Measurements from ENCODE around the gene ATP10D.
"Not testable (repeated sequence)": the region's sequence is repeated elsewhere in the genome, so short reads cannot be mapped to it uniquely, and the experiment has no call there.

The ATP10D gene

DNA sequence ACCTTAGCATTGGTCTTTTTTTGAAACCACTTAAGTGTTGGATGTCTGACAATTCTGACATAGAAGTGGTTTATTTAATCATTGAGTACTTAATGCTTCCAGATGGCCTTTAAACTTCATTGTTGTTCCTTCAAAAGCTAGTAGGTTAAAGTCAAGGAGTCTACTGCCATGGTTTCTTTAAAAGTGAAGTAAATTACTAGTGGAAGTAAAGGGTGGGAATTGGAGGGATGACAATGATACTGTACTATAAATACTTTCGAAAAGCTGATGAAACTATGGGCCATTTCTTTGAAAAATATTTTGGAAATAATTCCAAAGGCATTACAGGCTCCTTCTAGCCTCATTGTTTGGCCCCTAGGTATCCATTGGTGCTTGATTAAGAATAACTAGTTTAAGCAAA, 51.9 kb downstream of the ATP10D start:
- H3K36me3 ChIP-seq (ENCODE audit: insufficient read depth, insufficient read length, low read length) = no peaks in the 10 kb centered on the region
- peaks cover 2% of the 10 kb centered on the region for H3K4me1 ChIP-seq (ENCODE audit: insufficient read depth, insufficient read length)
- no peak overlapping the region for H3K4me3 ChIP-seq (ENCODE audit: insufficient read length, low read depth)
- TF ChIP-seq SUZ12 (IDR thresholded peaks at IDR 0.05; ENCODE audit: extremely low read depth, insufficient read depth, insufficient read length) = no peak
- TF ChIP-seq ZNF274 (IDR thresholded peaks at IDR 0.05; ENCODE audit: low read depth, low read length) = no peak
- no peak for TF ChIP-seq YY1 (IDR thresholded peaks at IDR 0.05; ENCODE audit: insufficient read depth, insufficient read length)
- no peaks in the 10 kb centered on the region for H3K9me3 ChIP-seq (ENCODE audit: insufficient read depth, low read length)
- DNase-seq (ENCODE audit: low read depth, low spot score) = no peak
- H3K27me3 ChIP-seq (ENCODE audit: insufficient read depth, insufficient read length) = no peaks in the 10 kb centered on the region
- H3K9ac ChIP-seq (ENCODE audit: insufficient read length, low read depth) = no peak overlapping the region

DNA sequence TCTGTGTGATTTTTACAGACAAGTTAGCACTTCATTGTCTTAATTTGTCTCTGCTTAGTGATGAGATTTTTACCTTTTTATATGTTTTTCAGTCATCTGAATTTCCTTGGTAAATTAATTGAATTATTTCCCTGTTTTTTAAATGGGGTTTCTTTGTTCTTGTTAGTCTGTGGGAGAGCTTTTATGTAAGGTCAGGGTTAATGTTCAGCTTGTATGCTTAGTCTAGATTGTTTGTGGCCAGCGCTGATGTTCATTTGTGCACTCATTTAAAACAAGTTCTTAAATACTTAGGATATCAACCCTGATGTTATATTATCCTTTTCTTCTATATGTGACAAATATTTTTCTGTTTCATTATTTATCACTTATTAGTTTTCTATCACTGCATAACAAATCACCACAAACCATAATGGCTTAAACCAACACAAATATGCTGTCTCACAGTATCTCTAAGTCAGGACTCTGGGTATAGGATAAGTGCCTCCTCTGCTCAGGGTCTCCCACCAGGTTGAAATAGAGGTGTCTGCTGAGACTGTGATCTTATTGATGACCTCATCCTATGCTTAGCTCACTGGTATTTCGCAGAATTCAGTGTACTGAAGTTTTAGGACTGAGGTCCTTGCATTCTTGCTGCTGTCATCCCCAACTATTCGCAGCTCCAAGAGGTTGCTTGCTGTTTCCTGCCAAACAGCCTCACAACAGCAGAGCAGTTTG, 53.2 kb downstream of the ATP10D start:
- Histone ChIP-seq H3K27me3 (ENCODE audit: insufficient read depth, insufficient read length) (no peaks in the 10 kb centered on the region), H3K9ac (ENCODE audit: insufficient read length, low read depth) (no peak overlapping the region), H3K36me3 (ENCODE audit: insufficient read depth, insufficient read length, low read length) (no peaks in the 10 kb centered on the region), H3K4me1 (ENCODE audit: insufficient read depth, insufficient read length) (peaks cover 2% of the 10 kb centered on the region), H3K9me3 (ENCODE audit: insufficient read depth, low read length) (no peaks in the 10 kb centered on the region), H3K4me3 (ENCODE audit: insufficient read length, low read depth) (no peak overlapping the region)
- no peak for DNase-seq (ENCODE audit: low read depth, low spot score)
- TF ChIP-seq YY1 (IDR thresholded peaks at IDR 0.05; ENCODE audit: insufficient read depth, insufficient read length) (no peak), SUZ12 (IDR thresholded peaks at IDR 0.05; ENCODE audit: extremely low read depth, insufficient read depth, insufficient read length) (no peak), ZNF274 (IDR thresholded peaks at IDR 0.05; ENCODE audit: low read depth, low read length) (no peak)

DNA sequence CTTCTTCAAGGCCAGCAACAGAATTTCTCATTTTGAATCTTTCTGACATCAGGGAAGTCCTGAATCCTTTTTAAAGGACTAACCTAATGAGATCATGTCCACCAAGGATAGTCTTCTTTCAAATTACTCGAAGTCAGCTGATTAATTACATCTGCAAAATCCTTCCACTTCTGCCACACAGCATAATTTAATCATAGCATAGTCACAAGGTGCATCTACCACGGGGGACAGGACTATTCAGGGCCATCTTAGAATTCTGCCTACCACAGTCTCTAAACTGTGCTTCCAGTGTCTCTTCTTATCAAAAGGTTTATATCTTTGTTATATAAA, 53.7 kb downstream of the ATP10D start:
- Histone ChIP-seq H3K36me3 (ENCODE audit: insufficient read depth, insufficient read length, low read length) (no peaks in the 10 kb centered on the region), H3K9ac (ENCODE audit: insufficient read length, low read depth) (no peak overlapping the region)
- DNase-seq (ENCODE audit: low read depth, low spot score) = no peak

DNA sequence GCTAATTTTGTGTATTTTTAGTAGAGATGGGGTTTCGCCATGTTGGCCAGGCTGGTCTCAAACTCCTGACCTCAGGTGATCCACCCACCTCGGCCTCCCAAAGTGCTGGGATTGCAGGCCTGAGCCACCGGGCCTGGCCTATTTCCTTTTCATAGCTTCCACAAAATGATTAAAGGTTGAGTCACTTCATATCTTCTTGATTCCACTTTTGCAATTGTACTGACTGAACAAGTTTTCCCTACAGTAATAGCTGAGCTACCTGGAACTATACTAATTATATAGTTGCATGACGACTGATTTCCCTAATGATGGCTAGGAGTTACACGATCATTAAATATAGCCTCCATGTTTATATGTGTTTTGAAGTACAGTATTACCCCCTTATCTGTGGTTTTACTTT, 57.6 kb downstream of the ATP10D start:
- H3K27me3 ChIP-seq (ENCODE audit: insufficient read depth, insufficient read length); H3K4me1 ChIP-seq (ENCODE audit: insufficient read depth, insufficient read length); H3K9me3 ChIP-seq (ENCODE audit: insufficient read depth, low read length); H3K9ac ChIP-seq (ENCODE audit: insufficient read length, low read depth); DNase-seq (ENCODE audit: low read depth, low spot score); H3K36me3 ChIP-seq (ENCODE audit: insufficient read depth, insufficient read length, low read length); H3K4me3 ChIP-seq (ENCODE audit: insufficient read length, low read depth): not testable (repeated sequence)

More for the DNA sequence above, 53.7 kb downstream of the ATP10D start:
- Histone ChIP-seq H3K27me3 (ENCODE audit: insufficient read depth, insufficient read length) (no peaks in the 10 kb centered on the region), H3K4me1 (ENCODE audit: insufficient read depth, insufficient read length) (peaks cover 2% of the 10 kb centered on the region), H3K9me3 (ENCODE audit: insufficient read depth, low read length) (no peaks in the 10 kb centered on the region), H3K4me3 (ENCODE audit: insufficient read length, low read depth) (no peak overlapping the region)
- TF ChIP-seq ZNF274 (IDR thresholded peaks at IDR 0.05; ENCODE audit: low read depth, low read length) = no peak
- no peak for TF ChIP-seq YY1 (IDR thresholded peaks at IDR 0.05; ENCODE audit: insufficient read depth, insufficient read length)
- no peak for TF ChIP-seq SUZ12 (IDR thresholded peaks at IDR 0.05; ENCODE audit: extremely low read depth, insufficient read depth, insufficient read length)

DNA sequence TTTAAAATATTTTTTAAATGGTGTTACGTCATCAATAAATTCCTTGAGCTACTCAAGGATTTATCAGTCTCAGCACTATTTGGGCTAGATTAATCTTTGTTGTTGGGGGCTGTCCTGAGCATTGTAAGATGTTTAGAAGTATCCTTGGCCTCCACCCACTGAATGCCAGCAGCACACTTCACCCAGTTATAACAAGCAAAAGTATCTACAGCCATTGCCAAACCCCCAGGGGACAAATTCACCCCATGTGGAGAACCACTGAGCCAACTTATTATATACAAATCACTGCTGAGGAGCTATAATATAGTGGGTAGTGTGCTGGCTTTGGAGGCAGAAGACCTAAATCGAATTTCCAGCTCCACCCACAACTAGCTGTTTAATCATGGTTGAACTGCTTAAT, 58.3 kb downstream of the ATP10D start:
- no peak overlapping the region for H3K9ac ChIP-seq (ENCODE audit: insufficient read length, low read depth)
- no peak for DNase-seq (ENCODE audit: low read depth, low spot score)
- no peak overlapping the region for H3K4me3 ChIP-seq (ENCODE audit: insufficient read length, low read depth)
- TF ChIP-seq YY1 (IDR thresholded peaks at IDR 0.05; ENCODE audit: insufficient read depth, insufficient read length) (no peak), ZNF274 (IDR thresholded peaks at IDR 0.05; ENCODE audit: low read depth, low read length) (no peak), SUZ12 (IDR thresholded peaks at IDR 0.05; ENCODE audit: extremely low read depth, insufficient read depth, insufficient read length) (no peak)
- no peaks in the 10 kb centered on the region for H3K27me3 ChIP-seq (ENCODE audit: insufficient read depth, insufficient read length)
- peaks cover 2% of the 10 kb centered on the region for H3K4me1 ChIP-seq (ENCODE audit: insufficient read depth, insufficient read length)
- H3K36me3 ChIP-seq (ENCODE audit: insufficient read depth, insufficient read length, low read length) = no peaks in the 10 kb centered on the region
- H3K9me3 ChIP-seq (ENCODE audit: insufficient read depth, low read length) = no peaks in the 10 kb centered on the region

DNA sequence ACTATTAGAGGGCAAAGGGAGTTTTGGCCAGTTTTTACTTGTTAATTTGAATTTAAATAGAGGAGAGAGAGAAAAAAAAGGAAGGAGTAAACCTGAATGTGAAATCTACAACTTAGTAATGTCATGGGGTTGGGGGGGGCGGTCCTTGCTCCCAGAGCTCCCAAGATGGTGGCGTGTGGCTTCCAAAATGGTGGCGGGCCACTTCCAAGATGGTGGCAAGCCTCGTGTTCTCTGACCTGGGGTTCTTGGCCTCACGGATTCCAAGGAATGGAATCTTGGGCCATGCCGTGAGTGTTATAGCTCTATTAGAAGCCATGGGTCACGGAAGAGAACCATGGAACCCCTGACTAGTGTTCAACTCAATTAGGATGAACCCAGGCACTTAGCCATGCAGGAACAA, 65.3 kb downstream of the ATP10D start:
- not testable (repeated sequence) for DNase-seq (ENCODE audit: low read depth, low spot score); H3K36me3 ChIP-seq (ENCODE audit: insufficient read depth, insufficient read length, low read length); H3K4me1 ChIP-seq (ENCODE audit: insufficient read depth, insufficient read length); H3K9ac ChIP-seq (ENCODE audit: insufficient read length, low read depth); H3K9me3 ChIP-seq (ENCODE audit: insufficient read depth, low read length); H3K4me3 ChIP-seq (ENCODE audit: insufficient read length, low read depth); H3K27me3 ChIP-seq (ENCODE audit: insufficient read depth, insufficient read length)

DNA sequence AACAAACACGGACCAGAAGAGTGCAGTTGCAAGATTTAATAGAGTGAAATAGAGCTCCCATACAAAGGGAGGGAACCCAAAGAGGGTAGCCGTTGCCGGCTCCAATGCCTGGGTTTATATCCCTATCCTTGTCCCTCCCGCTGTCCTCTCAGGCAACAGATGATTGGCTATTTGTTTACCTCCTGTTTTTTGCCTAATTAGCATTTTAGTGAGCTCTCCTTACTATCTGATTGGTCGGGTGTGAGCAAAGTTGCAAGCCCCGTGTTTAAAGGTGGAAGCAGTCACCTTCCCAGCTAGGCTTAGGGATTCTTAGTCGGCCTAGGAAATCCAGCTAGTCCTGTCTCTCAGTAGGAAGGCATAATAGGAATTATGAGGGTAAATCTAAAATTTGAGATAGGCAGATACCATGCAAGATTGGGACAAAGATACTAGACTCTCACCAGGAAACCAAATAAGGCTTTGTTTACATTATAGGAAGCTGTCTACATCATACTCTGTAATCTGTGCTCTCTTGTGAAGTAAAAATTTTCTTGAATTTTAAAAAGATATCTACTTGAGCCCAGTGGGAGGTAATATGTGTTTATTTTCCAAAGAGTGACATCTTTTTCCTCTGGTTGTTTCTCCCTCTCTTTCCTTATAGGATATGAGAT, 65.9 kb downstream of the ATP10D start:
- no peaks in the 10 kb centered on the region for H3K4me1 ChIP-seq (ENCODE audit: insufficient read depth, insufficient read length)
- H3K27me3 ChIP-seq (ENCODE audit: insufficient read depth, insufficient read length) = no peaks in the 10 kb centered on the region
- no peaks in the 10 kb centered on the region for H3K36me3 ChIP-seq (ENCODE audit: insufficient read depth, insufficient read length, low read length)
- no peak overlapping the region for H3K9ac ChIP-seq (ENCODE audit: insufficient read length, low read depth)
- no peaks in the 10 kb centered on the region for H3K9me3 ChIP-seq (ENCODE audit: insufficient read depth, low read length)
- TF ChIP-seq SUZ12 (IDR thresholded peaks at IDR 0.05; ENCODE audit: extremely low read depth, insufficient read depth, insufficient read length) (no peak), ZNF274 (IDR thresholded peaks at IDR 0.05; ENCODE audit: low read depth, low read length) (no peak), YY1 (IDR thresholded peaks at IDR 0.05; ENCODE audit: insufficient read depth, insufficient read length) (no peak)
- DNase-seq (ENCODE audit: low read depth, low spot score) = no peak
- H3K4me3 ChIP-seq (ENCODE audit: insufficient read length, low read depth) = no peak overlapping the region
